HAP-1 (cell line): Measurements from ENCODE around the gene FBXW8.

ENCODE experiments used
- DNase-seq, 2 experiments: peaks; one replicate each; pipeline ENCODE4 v3.0.0-alpha.2; 2016 to 2020; ENCODE audit warnings: low spot score in 2 of 2
- H3K27me3 ChIP-seq: fragments of 250-450 bp; sonication (Bioruptor Pico); 2 replicates; pipeline ENCODE4 v1.5.1; 2020; ENCODE audit warnings: low read depth, mild to moderate bottlenecking, moderate library complexity
- H3K36me3 ChIP-seq: fragments of 250-450 bp; sonication (Bioruptor Pico); replicated peaks from 2 replicates; pipeline ENCODE4 v1.5.1; 2020; ENCODE audit warnings: mild to moderate bottlenecking
- H3K4me1 ChIP-seq: fragments of 250-450 bp; sonication (Bioruptor Pico); 2 replicates; pipeline ENCODE4 v1.5.1; 2020; ENCODE audit warnings: mild to moderate bottlenecking
- H3K4me3 ChIP-seq: fragments of 250-450 bp; sonication (Bioruptor Pico); 2 replicates; pipeline ENCODE4 v1.5.1; 2020; ENCODE audit warnings: mild to moderate bottlenecking, moderate library complexity
- H3K9me3 ChIP-seq: fragments of 250-450 bp; sonication (Bioruptor Pico); 2 replicates; pipeline ENCODE4 v1.5.1; 2020; ENCODE audit warnings: mild to moderate bottlenecking, moderate library complexity
- in situ Hi-C: fragments of 300-500 bp; cut with MboI; formaldehyde crosslinking; loops from 3 replicates; pipeline ENCODE4 v1.14.3; 2020; ENCODE audit warnings: low sequenced_read_pairs, inconsistent platforms, mixed read lengths

FBXW8 gene

GRCh38 chr12:116990971-116991966, 80.5 kb downstream of the FBXW8 start:
- in situ Hi-C loops = no loop called here
- H3K27me3 ChIP-seq = no peaks in the 10 kb centered on the region
- DNase-seq = no peak
- H3K4me3 ChIP-seq = no peak overlapping the region
- no peaks in the 10 kb centered on the region for H3K9me3 ChIP-seq
- H3K4me1 ChIP-seq = no peaks in the 10 kb centered on the region
- H3K36me3 ChIP-seq = no peaks in the 10 kb centered on the region; the same call in 1 of the 2 replicates

GRCh38 chr12:116996093-116996492, 85.3 kb downstream of the FBXW8 start:
- in situ Hi-C loops = no loop called here
- Histone ChIP-seq H3K36me3 (no peaks in the 10 kb centered on the region; the same call in 1 of the 2 replicates), H3K27me3 (no peaks in the 10 kb centered on the region), H3K4me1 (no peaks in the 10 kb centered on the region; the same call in 1 of the 2 replicates), H3K9me3 (no peaks in the 10 kb centered on the region), H3K4me3 (no peak overlapping the region)
- DNase-seq = no peak

GRCh38 chr12:116996621-116997020, 85.9 kb downstream of the FBXW8 start:
- Histone ChIP-seq H3K4me1 (no peaks in the 10 kb centered on the region; the same call in 1 of the 2 replicates), H3K36me3 (no peaks in the 10 kb centered on the region), H3K27me3 (no peaks in the 10 kb centered on the region), H3K9me3 (no peaks in the 10 kb centered on the region), H3K4me3 (no peak overlapping the region)
- DNase-seq = no peak
- in situ Hi-C loops = no loop called here

- Histone ChIP-seq H3K36me3 (no peaks in the 10 kb centered on the region), H3K4me3 (no peak overlapping the region), H3K4me1 (peaks cover 10% of the 10 kb centered on the region), H3K9me3 (no peaks in the 10 kb centered on the region), H3K27me3 (no peaks in the 10 kb centered on the region)
- DNase-seq = no peak
- in situ Hi-C loops = no loop called here
Observed at GRCh38 chr12:116999066-116999465, 88.3 kb downstream of the FBXW8 start.

GRCh38 chr12:117000316-117000715, 89.6 kb downstream of the FBXW8 start:
- in situ Hi-C loops = no loop called here
- H3K27me3 ChIP-seq = no peaks in the 10 kb centered on the region
- H3K4me3 ChIP-seq = no peak overlapping the region
- DNase-seq = peak in 1 of 2 experiments; percentile 16
- peaks cover 15% of the 10 kb centered on the region for H3K4me1 ChIP-seq
- H3K9me3 ChIP-seq = no peaks in the 10 kb centered on the region
- H3K36me3 ChIP-seq = no peaks in the 10 kb centered on the region

GRCh38 chr12:117002051-117002817, 91.5 kb downstream of the FBXW8 start:
- H3K36me3 ChIP-seq = no peaks in the 10 kb centered on the region; the same call in 1 of the 2 replicates
- no peak for DNase-seq
- no peaks in the 10 kb centered on the region for H3K27me3 ChIP-seq
- H3K9me3 ChIP-seq = no peaks in the 10 kb centered on the region
- H3K4me3 ChIP-seq = no peak overlapping the region
- H3K4me1 ChIP-seq = peaks cover 15% of the 10 kb centered on the region
- in situ Hi-C loops = no loop called here

- Histone ChIP-seq H3K9me3 (no peaks in the 10 kb centered on the region), H3K36me3 (no peaks in the 10 kb centered on the region; the same call in 1 of the 2 replicates), H3K4me3 (no peak overlapping the region), H3K27me3 (no peaks in the 10 kb centered on the region), H3K4me1 (peaks cover 15% of the 10 kb centered on the region)
- in situ Hi-C loops = no loop called here
- peak; percentile 63 to 78 for DNase-seq
Observed at GRCh38 chr12:117003883-117004404, 93.2 kb downstream of the FBXW8 start.

- Histone ChIP-seq H3K9me3 (no peaks in the 10 kb centered on the region), H3K4me3 (no peak overlapping the region), H3K27me3 (no peaks in the 10 kb centered on the region), H3K36me3 (no peaks in the 10 kb centered on the region; the same call in 1 of the 2 replicates), H3K4me1 (peaks cover 15% of the 10 kb centered on the region)
- in situ Hi-C loops = no loop called here
- DNase-seq = no peak
Observed at GRCh38 chr12:117005417-117006046, 94.8 kb downstream of the FBXW8 start.

- H3K4me1 ChIP-seq = peaks cover 15% of the 10 kb centered on the region
- no peaks in the 10 kb centered on the region for H3K27me3 ChIP-seq
- H3K36me3 ChIP-seq = no peaks in the 10 kb centered on the region; the same call in 1 of the 2 replicates
- in situ Hi-C loops = no loop called here
- H3K4me3 ChIP-seq = no peak overlapping the region
- no peaks in the 10 kb centered on the region for H3K9me3 ChIP-seq
- no peak for DNase-seq
Observed at GRCh38 chr12:117006333-117006732, 95.6 kb downstream of the FBXW8 start.

GRCh38 chr12:117007577-117007976, 96.8 kb downstream of the FBXW8 start:
- in situ Hi-C loops = no loop called here
- Histone ChIP-seq H3K36me3 (no peaks in the 10 kb centered on the region; the same call in 1 of the 2 replicates), H3K9me3 (no peaks in the 10 kb centered on the region), H3K4me3 (no peak overlapping the region), H3K4me1 (peaks cover 15% of the 10 kb centered on the region), H3K27me3 (no peaks in the 10 kb centered on the region)
- DNase-seq = no peak

GRCh38 chr12:117009759-117010158, 99.0 kb downstream of the FBXW8 start:
- H3K36me3 ChIP-seq = peaks cover 6% of the 10 kb centered on the region
- H3K4me1 ChIP-seq = no peaks in the 10 kb centered on the region

GRCh38 chr12:117010693-117011451, 100.1 kb downstream of the FBXW8 start:
- in situ Hi-C loops = no loop called here
- no peaks in the 10 kb centered on the region; the same call in 1 of the 2 replicates for H3K9me3 ChIP-seq
- H3K4me1 ChIP-seq = no peaks in the 10 kb centered on the region
- H3K36me3 ChIP-seq = peaks cover 10% of the 10 kb centered on the region
- H3K27me3 ChIP-seq = no peaks in the 10 kb centered on the region
- H3K4me3 ChIP-seq = no peak overlapping the region
- DNase-seq = no peak

More at GRCh38 chr12:117009759-117010158, 99.0 kb downstream of the FBXW8 start:
- Histone ChIP-seq H3K9me3 (no peaks in the 10 kb centered on the region; the same call in 1 of the 2 replicates), H3K27me3 (no peaks in the 10 kb centered on the region), H3K4me3 (no peak overlapping the region)
- in situ Hi-C loops = no loop called here
- DNase-seq = no peak
